Measurements from ENCODE around the gene AKT1.

AKT1 gene

GRCh38 chr14:104782808-104783139, 12.8 kb downstream of the AKT1 start:
- TF ChIP-seq, protein P1, sequence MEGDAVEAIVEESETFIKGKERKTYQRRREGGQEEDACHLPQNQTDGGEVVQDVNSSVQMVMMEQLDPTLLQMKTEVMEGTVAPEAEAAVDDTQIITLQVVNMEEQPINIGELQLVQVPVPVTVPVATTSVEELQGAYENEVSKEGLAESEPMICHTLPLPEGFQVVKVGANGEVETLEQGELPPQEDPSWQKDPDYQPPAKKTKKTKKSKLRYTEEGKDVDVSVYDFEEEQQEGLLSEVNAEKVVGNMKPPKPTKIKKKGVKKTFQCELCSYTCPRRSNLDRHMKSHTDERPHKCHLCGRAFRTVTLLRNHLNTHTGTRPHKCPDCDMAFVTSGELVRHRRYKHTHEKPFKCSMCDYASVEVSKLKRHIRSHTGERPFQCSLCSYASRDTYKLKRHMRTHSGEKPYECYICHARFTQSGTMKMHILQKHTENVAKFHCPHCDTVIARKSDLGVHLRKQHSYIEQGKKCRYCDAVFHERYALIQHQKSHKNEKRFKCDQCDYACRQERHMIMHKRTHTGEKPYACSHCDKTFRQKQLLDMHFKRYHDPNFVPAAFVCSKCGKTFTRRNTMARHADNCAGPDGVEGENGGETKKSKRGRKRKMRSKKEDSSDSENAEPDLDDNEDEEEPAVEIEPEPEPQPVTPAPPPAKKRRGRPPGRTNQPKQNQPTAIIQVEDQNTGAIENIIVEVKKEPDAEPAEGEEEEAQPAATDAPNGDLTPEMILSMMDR (IDR thresholded peaks at IDR 0.05; ENCODE audit: low read depth, low read length, missing control alignments) = no peak
- no peak for DNase-seq (ENCODE audit: low read depth)
- no peak overlapping the region for H3K4me3 ChIP-seq (ENCODE audit: low read depth, low read length)

GRCh38 chr14:104782086-104782807, 13.3 kb downstream of the AKT1 start:
- TF ChIP-seq, protein P1 (IDR thresholded peaks at IDR 0.05; ENCODE audit: low read depth, low read length, missing control alignments) = no peak
- no peak for DNase-seq (ENCODE audit: low read depth)
- H3K4me3 ChIP-seq (ENCODE audit: low read depth, low read length) = no peak overlapping the region

GRCh38 chr14:104781271-104782077, 14.1 kb downstream of the AKT1 start:
- TF ChIP-seq, protein P1 (IDR thresholded peaks at IDR 0.05; ENCODE audit: low read depth, low read length, missing control alignments) = no peak
- no peak for DNase-seq (ENCODE audit: low read depth)
- H3K4me3 ChIP-seq (ENCODE audit: low read depth, low read length) = no peak overlapping the region

DNA sequence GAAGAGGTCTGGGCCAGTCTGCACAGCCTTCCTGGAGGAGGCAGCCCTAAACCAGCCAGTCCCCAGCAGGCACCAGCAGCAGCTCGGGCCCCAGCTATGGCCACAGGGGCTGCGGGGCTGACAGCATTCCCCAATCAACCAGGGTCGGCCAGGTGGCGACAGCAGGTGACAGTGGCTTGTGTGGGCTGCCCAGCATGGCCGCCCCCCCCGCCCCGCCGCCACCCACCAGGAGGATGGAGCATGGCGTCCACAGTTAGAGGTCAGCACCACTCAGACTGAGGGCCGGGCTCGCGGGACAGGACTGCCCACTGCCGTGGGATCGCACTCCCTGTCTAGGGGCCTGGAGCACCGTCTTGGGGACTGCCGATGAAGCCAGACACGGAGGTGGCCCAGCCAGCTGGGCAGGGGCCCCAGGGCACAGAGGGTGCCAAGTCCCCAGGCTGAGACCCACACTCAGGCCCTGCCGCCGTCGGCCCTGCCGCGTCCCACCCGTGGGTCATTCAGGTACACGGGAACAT, 15.0 kb downstream of the AKT1 start:
- H3K4me3 ChIP-seq (ENCODE audit: low read depth, low read length) = no peak overlapping the region
- TF ChIP-seq, protein P1 (IDR thresholded peaks at IDR 0.05; ENCODE audit: low read depth, low read length, missing control alignments) = no peak
- DNase-seq (ENCODE audit: low read depth) = no peak

DNA sequence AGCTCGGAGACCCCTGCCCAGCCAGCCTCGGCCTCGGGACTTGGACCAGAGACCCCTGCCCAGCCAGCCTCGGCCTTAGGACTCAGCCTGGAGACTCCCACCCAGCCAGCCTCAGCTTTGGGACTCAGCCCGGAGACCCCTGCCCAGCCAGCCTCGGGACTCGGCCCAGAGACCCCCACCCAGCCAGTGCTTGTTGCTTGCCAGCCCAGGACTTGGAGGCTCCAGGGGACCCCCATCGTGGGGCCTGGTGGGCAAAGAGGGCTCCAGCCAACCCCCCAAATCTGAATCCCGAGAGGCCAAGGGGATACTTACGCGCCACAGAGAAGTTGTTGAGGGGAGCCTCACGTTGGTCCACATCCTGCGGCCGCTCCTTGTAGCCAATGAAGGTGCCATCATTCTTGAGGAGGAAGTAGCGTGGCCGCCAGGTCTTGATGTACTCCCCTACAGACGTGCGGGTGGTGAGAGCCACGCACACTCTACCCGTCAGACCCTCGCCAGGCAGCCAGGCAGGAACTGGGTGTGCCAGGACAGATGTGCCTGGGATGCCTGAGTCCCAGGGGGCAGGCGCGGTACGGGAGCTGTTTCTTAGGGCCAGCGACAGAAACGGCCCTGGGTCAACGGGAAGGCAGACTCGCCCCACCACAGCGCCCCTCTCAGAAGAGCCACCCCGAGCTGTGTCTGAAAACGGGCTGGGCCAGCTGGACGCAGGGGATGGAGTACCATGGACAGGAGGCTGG, 15.6 kb downstream of the AKT1 start:
- no peak for DNase-seq (ENCODE audit: low read depth)
- no peak overlapping the region for H3K4me3 ChIP-seq (ENCODE audit: low read depth, low read length)
- TF ChIP-seq, protein P1 (IDR thresholded peaks at IDR 0.05; ENCODE audit: low read depth, low read length, missing control alignments) = no peak

GRCh38 chr14:104778694-104779331, 16.7 kb downstream of the AKT1 start:
- TF ChIP-seq, protein P1 (IDR thresholded peaks at IDR 0.05; ENCODE audit: low read depth, low read length, missing control alignments) = no peak
- no peak for DNase-seq (ENCODE audit: low read depth)

More at GRCh38 chr14:104778694-104779331, 16.7 kb downstream of the AKT1 start:
- no peak overlapping the region for H3K4me3 ChIP-seq (ENCODE audit: low read depth, low read length)

All from GM12864 (cell line).